PFSK-1 (cell line): ENCODE data around the gene PAF1.

Source experiments
- POLR2AphosphoS5 ChIP-seq: IDR thresholded peaks from 2 replicates; pipeline ENCODE4 v1.6.1; 2012; ENCODE audit warnings: low read depth, mild to moderate bottlenecking, control low read depth, low read length, moderate library complexity
- SIN3A ChIP-seq: IDR thresholded peaks from 2 replicates; pipeline ENCODE4 v1.6.1; 2012; ENCODE audit warnings: mild to moderate bottlenecking, low read length, moderate library complexity, borderline replicate concordance; ENCODE audit not compliant: insufficient read depth

DNA sequence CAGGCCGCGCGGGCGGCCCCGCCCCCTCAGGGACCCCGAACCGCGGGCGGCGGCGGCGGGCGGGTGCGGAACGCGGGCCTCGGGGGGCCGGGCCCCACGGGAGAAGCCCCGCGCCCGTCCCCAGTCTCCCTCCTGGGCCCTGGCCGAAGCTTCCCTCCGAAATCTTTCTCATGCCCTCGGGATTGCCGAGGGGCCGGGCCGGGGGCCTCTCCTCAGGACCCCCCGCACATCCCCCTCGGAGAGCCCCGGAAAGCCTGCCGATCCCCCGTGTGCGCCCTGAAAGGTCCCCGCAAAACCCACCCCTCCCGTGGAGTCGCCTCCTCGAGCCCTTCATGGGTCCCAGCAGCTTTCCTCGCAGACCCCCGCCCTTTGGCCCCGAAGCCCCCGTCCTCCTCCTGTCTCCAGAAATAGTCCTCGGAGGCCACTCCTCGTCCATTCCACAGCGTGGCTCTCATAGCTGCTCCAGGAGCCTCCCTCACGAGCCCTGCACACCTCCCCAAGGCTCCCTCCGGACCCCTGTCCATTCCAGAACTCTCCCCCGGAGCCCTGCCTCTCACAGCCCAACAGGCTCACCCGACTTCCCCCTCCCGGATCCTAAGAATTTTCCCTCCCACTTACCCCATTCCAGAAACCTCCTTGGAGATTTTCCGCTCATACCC lies 48.1 kb downstream of the PAF1 start:
- no peak for TF ChIP-seq SIN3A
- no peak for TF ChIP-seq POLR2AphosphoS5
